Measurements from ENCODE around the gene TLR9.

GRCh38 chr3:52185311-52185710 is 40.1 kb downstream of the TLR9 start:
- TF ChIP-seq CTCF (IDR thresholded peaks at IDR 0.05): no peak
- TF ChIP-seq POLR2A (IDR thresholded peaks at IDR 0.05): no peak
